Measurements from ENCODE around the gene ALK. TPM values are rescaled to one million over a fixed set of nuclear protein-coding genes. Genes with fewer than 3 reads are reported as not detected.

ALK gene
- total RNA-seq, 1 donor from 2014 or later, result 0.52 TPM

GRCh38 chr2:29638641-29639040, 282.7 kb downstream of the ALK start:
- Histone ChIP-seq H3K27me3 (ENCODE audit: control insufficient read depth in 3 of 3, insufficient read depth in 3 of 3, low read length in 3 of 3) (no peaks in the 10 kb centered on the region), H3K9ac (ENCODE audit: low read depth in 1 of 3, low read length in 3 of 3) (no peak overlapping the region), H3K4me3 (ENCODE audit: low read length in 3 of 3) (no peak overlapping the region), H3K9me3 (ENCODE audit: control insufficient read depth in 3 of 3, low read length in 3 of 3) (no peaks in the 10 kb centered on the region), H3K27ac (ENCODE audit: low read depth, low read length) (no peak overlapping the region), H3K36me3 (ENCODE audit: control insufficient read depth in 3 of 3, insufficient read depth in 3 of 3, low read length in 3 of 3) (no peaks in the 10 kb centered on the region), H3K4me1 (ENCODE audit: control insufficient read depth in 3 of 3, insufficient read depth in 3 of 3, low read length in 3 of 3) (no peaks in the 10 kb centered on the region)

DNA sequence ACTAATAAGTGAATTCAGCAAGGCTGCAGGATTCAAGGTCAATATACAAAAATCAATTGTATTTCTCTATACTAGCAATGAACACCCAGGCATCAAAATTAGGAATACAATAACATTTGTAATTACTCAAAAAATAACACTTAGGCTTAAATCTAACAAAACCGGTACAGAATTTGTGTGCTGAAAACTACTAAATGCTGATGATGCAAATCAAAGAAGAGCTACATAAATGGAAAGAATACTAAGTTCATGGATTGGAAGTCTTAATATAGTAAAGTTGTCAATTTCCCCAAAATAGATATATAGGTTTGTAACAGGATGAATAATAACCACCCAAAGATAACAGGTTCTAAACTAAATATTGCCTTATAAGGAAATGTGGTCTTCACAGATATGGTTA, 286.5 kb downstream of the ALK start:
- no peaks in the 10 kb centered on the region for H3K36me3 ChIP-seq (ENCODE audit: control insufficient read depth in 3 of 3, insufficient read depth in 3 of 3, low read length in 3 of 3)
- no peaks in the 10 kb centered on the region for H3K4me1 ChIP-seq (ENCODE audit: control insufficient read depth in 3 of 3, insufficient read depth in 3 of 3, low read length in 3 of 3)
- H3K9ac ChIP-seq (ENCODE audit: low read depth in 1 of 3, low read length in 3 of 3), result no peak overlapping the region
- no peaks in the 10 kb centered on the region for H3K27me3 ChIP-seq (ENCODE audit: control insufficient read depth in 3 of 3, insufficient read depth in 3 of 3, low read length in 3 of 3)
- H3K9me3 ChIP-seq (ENCODE audit: control insufficient read depth in 3 of 3, low read length in 3 of 3), result no peaks in the 10 kb centered on the region
- no peak overlapping the region for H3K4me3 ChIP-seq (ENCODE audit: low read length in 3 of 3)
- H3K27ac ChIP-seq (ENCODE audit: low read depth, low read length), result no peak overlapping the region

GRCh38 chr2:29632018-29632417, 289.4 kb downstream of the ALK start:
- no peak overlapping the region for H3K9ac ChIP-seq (ENCODE audit: low read depth in 1 of 3, low read length in 3 of 3)
- H3K27me3 ChIP-seq (ENCODE audit: control insufficient read depth in 3 of 3, insufficient read depth in 3 of 3, low read length in 3 of 3), result no peaks in the 10 kb centered on the region
- H3K4me1 ChIP-seq (ENCODE audit: control insufficient read depth in 3 of 3, insufficient read depth in 3 of 3, low read length in 3 of 3), result no peaks in the 10 kb centered on the region
- no peaks in the 10 kb centered on the region for H3K9me3 ChIP-seq (ENCODE audit: control insufficient read depth in 3 of 3, low read length in 3 of 3)
- no peak overlapping the region for H3K27ac ChIP-seq (ENCODE audit: low read depth, low read length)
- H3K4me3 ChIP-seq (ENCODE audit: low read length in 3 of 3), result no peak overlapping the region
- H3K36me3 ChIP-seq (ENCODE audit: control insufficient read depth in 3 of 3, insufficient read depth in 3 of 3, low read length in 3 of 3), result no peaks in the 10 kb centered on the region

GRCh38 chr2:29629495-29629894, 291.9 kb downstream of the ALK start:
- Histone ChIP-seq H3K36me3 (ENCODE audit: control insufficient read depth in 3 of 3, insufficient read depth in 3 of 3, low read length in 3 of 3) (no peaks in the 10 kb centered on the region), H3K9ac (ENCODE audit: low read depth in 1 of 3, low read length in 3 of 3) (no peak overlapping the region), H3K9me3 (ENCODE audit: control insufficient read depth in 3 of 3, low read length in 3 of 3) (no peaks in the 10 kb centered on the region), H3K27me3 (ENCODE audit: control insufficient read depth in 3 of 3, insufficient read depth in 3 of 3, low read length in 3 of 3) (peaks cover 0 to 2% (median 0%) of the 10 kb centered on the region in 3 donors), H3K4me3 (ENCODE audit: low read length in 3 of 3) (no peak overlapping the region), H3K4me1 (ENCODE audit: control insufficient read depth in 3 of 3, insufficient read depth in 3 of 3, low read length in 3 of 3) (no peaks in the 10 kb centered on the region), H3K27ac (ENCODE audit: low read depth, low read length) (no peak overlapping the region)

GRCh38 chr2:29628862-29629261, 292.5 kb downstream of the ALK start:
- Histone ChIP-seq H3K27ac (ENCODE audit: low read depth, low read length) (no peak overlapping the region), H3K9ac (ENCODE audit: low read depth in 1 of 3, low read length in 3 of 3) (no peak overlapping the region)

GRCh38 chr2:29628108-29628745, 293.2 kb downstream of the ALK start:
- no peaks in the 10 kb centered on the region for H3K4me1 ChIP-seq (ENCODE audit: control insufficient read depth in 3 of 3, insufficient read depth in 3 of 3, low read length in 3 of 3)
- peaks cover 0 to 2% (median 0%) of the 10 kb centered on the region in 3 donors for H3K27me3 ChIP-seq (ENCODE audit: control insufficient read depth in 3 of 3, insufficient read depth in 3 of 3, low read length in 3 of 3)
- H3K27ac ChIP-seq (ENCODE audit: low read depth, low read length), result no peak overlapping the region
- no peak overlapping the region for H3K9ac ChIP-seq (ENCODE audit: low read depth in 1 of 3, low read length in 3 of 3)
- H3K4me3 ChIP-seq (ENCODE audit: low read length in 3 of 3), result no peak overlapping the region
- no peaks in the 10 kb centered on the region for H3K9me3 ChIP-seq (ENCODE audit: control insufficient read depth in 3 of 3, low read length in 3 of 3)
- no peaks in the 10 kb centered on the region for H3K36me3 ChIP-seq (ENCODE audit: control insufficient read depth in 3 of 3, insufficient read depth in 3 of 3, low read length in 3 of 3)

More at GRCh38 chr2:29628862-29629261, 292.5 kb downstream of the ALK start:
- Histone ChIP-seq H3K4me1 (ENCODE audit: control insufficient read depth in 3 of 3, insufficient read depth in 3 of 3, low read length in 3 of 3) (no peaks in the 10 kb centered on the region), H3K27me3 (ENCODE audit: control insufficient read depth in 3 of 3, insufficient read depth in 3 of 3, low read length in 3 of 3) (peaks cover 0 to 2% (median 0%) of the 10 kb centered on the region in 3 donors), H3K4me3 (ENCODE audit: low read length in 3 of 3) (no peak overlapping the region), H3K36me3 (ENCODE audit: control insufficient read depth in 3 of 3, insufficient read depth in 3 of 3, low read length in 3 of 3) (no peaks in the 10 kb centered on the region), H3K9me3 (ENCODE audit: control insufficient read depth in 3 of 3, low read length in 3 of 3) (no peaks in the 10 kb centered on the region)

DNA sequence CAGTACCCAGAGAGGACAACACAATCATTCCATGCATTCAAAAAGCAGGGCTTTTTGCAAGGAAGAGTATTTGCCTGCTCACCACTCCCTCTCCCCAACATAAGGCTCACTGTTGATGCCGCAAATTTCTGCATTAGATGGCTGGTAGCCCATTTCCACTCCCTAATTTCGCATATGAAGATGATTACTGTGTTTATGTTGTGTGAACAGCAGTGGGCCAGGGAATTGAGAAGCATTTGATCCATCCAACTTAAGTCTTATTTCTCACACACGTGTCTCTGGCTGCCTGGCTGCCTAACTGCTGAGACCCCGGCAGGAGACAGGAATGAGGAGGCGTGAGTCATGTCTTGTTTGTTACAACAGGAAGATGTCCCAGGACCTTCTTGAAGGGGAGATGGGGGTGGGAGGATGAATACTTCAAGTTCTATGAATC, 294.1 kb downstream of the ALK start:
- no peak overlapping the region for H3K4me3 ChIP-seq (ENCODE audit: low read length in 3 of 3)
- H3K9ac ChIP-seq (ENCODE audit: low read depth in 1 of 3, low read length in 3 of 3), result no peak overlapping the region
- no peak overlapping the region for H3K27ac ChIP-seq (ENCODE audit: low read depth, low read length)
- no peaks in the 10 kb centered on the region for H3K36me3 ChIP-seq (ENCODE audit: control insufficient read depth in 3 of 3, insufficient read depth in 3 of 3, low read length in 3 of 3)
- H3K9me3 ChIP-seq (ENCODE audit: control insufficient read depth in 3 of 3, low read length in 3 of 3), result no peaks in the 10 kb centered on the region
- peaks cover 0 to 2% (median 0%) of the 10 kb centered on the region in 3 donors for H3K27me3 ChIP-seq (ENCODE audit: control insufficient read depth in 3 of 3, insufficient read depth in 3 of 3, low read length in 3 of 3)
- H3K4me1 ChIP-seq (ENCODE audit: control insufficient read depth in 3 of 3, insufficient read depth in 3 of 3, low read length in 3 of 3), result no peaks in the 10 kb centered on the region

DNA sequence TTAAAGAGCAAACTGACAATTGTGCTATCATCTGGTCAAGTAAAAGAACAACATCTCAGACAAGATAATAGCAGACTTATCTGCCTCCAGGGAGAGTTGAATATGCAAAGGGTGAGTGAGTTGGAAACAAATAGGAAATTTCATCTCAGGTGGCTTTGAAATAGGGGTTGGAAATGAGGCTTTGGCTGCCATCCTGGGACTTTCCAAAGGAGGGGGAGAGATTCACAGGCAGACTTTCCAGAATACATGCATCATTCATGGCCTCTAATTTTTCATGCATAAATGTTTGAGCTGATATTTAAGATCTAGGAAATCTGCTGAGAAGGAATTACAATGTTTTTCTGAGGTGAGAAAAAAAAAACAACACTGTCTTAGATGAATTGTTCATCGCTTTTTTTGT, 300.5 kb downstream of the ALK start:
- H3K9ac ChIP-seq (ENCODE audit: low read depth in 1 of 3, low read length in 3 of 3), result no peak overlapping the region
- no peak overlapping the region for H3K4me3 ChIP-seq (ENCODE audit: low read length in 3 of 3)
- no peaks in the 10 kb centered on the region for H3K4me1 ChIP-seq (ENCODE audit: control insufficient read depth in 3 of 3, insufficient read depth in 3 of 3, low read length in 3 of 3)
- H3K27ac ChIP-seq (ENCODE audit: low read depth, low read length), result no peak overlapping the region
- H3K36me3 ChIP-seq (ENCODE audit: control insufficient read depth in 3 of 3, insufficient read depth in 3 of 3, low read length in 3 of 3), result no peaks in the 10 kb centered on the region
- H3K27me3 ChIP-seq (ENCODE audit: control insufficient read depth in 3 of 3, insufficient read depth in 3 of 3, low read length in 3 of 3), result no peaks in the 10 kb centered on the region
- H3K9me3 ChIP-seq (ENCODE audit: control insufficient read depth in 3 of 3, low read length in 3 of 3), result no peaks in the 10 kb centered on the region

- H3K36me3 ChIP-seq (ENCODE audit: control insufficient read depth in 3 of 3, insufficient read depth in 3 of 3, low read length in 3 of 3), result no peaks in the 10 kb centered on the region
- no peaks in the 10 kb centered on the region for H3K4me1 ChIP-seq (ENCODE audit: control insufficient read depth in 3 of 3, insufficient read depth in 3 of 3, low read length in 3 of 3)
- no peaks in the 10 kb centered on the region for H3K27me3 ChIP-seq (ENCODE audit: control insufficient read depth in 3 of 3, insufficient read depth in 3 of 3, low read length in 3 of 3)
- no peak overlapping the region for H3K27ac ChIP-seq (ENCODE audit: low read depth, low read length)
- no peak overlapping the region for H3K9ac ChIP-seq (ENCODE audit: low read depth in 1 of 3, low read length in 3 of 3)
- no peak overlapping the region for H3K4me3 ChIP-seq (ENCODE audit: low read length in 3 of 3)
- no peaks in the 10 kb centered on the region for H3K9me3 ChIP-seq (ENCODE audit: control insufficient read depth in 3 of 3, low read length in 3 of 3)
These were observed 301.7 kb downstream of the ALK start for GRCh38 chr2:29619689-29620088.

DNA sequence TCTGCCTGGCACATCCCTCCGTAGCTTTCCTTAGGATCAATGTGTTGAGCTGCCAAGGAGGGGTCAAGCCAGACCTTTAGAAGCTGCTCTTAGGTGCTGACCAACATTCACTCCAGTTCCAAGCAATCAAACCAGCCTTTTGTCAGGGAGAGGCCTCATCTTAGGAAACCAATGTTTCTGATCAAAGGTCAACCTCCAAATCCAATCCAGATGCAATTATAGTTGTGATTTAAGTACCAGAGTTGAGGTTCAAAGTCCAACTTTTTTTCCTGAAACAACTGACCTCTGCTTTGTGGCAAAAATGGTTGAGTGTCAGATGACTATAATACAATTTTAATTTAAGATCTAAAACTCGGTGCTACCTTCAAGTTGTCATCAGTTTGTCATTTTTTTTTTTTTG, 303.4 kb downstream of the ALK start:
- Histone ChIP-seq H3K4me1 (ENCODE audit: control insufficient read depth in 3 of 3, insufficient read depth in 3 of 3, low read length in 3 of 3) (no peaks in the 10 kb centered on the region), H3K9me3 (ENCODE audit: control insufficient read depth in 3 of 3, low read length in 3 of 3) (no peaks in the 10 kb centered on the region), H3K36me3 (ENCODE audit: control insufficient read depth in 3 of 3, insufficient read depth in 3 of 3, low read length in 3 of 3) (no peaks in the 10 kb centered on the region), H3K9ac (ENCODE audit: low read depth in 1 of 3, low read length in 3 of 3) (no peak overlapping the region), H3K27me3 (ENCODE audit: control insufficient read depth in 3 of 3, insufficient read depth in 3 of 3, low read length in 3 of 3) (no peaks in the 10 kb centered on the region), H3K27ac (ENCODE audit: low read depth, low read length) (no peak overlapping the region), H3K4me3 (ENCODE audit: low read length in 3 of 3) (no peak overlapping the region)

All from skeletal muscle tissue (tissue), 4 donors.